SK-N-SH treated with all-trans-retinoic acid at 6 μM for 48 hours (cell line): ENCODE measurements around the gene CRAT.

Experiments used
- ATAC-seq: fragments of 200-7000 bp; cut with Tn5 transposase; 3 replicates; pipeline ENCODE4 v1.9.1; 2020; ENCODE audit warnings: mild to moderate bottlenecking, moderate library complexity
- ARNTL ChIP-seq: fragments of 450-650 bp; formaldehyde crosslinking; IDR thresholded peaks from 2 replicates; pipeline ENCODE4 v1.5.0; 2020; ENCODE audit warnings: low read depth, mild to moderate bottlenecking, moderate library complexity, borderline replicate concordance
- BACH2 ChIP-seq: fragments of 250-450 bp; sonication (Bioruptor Pico); IDR thresholded peaks from 2 replicates; pipeline ENCODE4 v1.9.0; 2021; ENCODE audit warnings: mild to moderate bottlenecking, borderline replicate concordance
- CREB5 ChIP-seq: fragments of 250-450 bp; sonication (Bioruptor Pico); IDR thresholded peaks from 2 replicates; pipeline ENCODE4 v1.5.1; 2020; ENCODE audit warnings: low read depth, mild to moderate bottlenecking, moderate library complexity
- CSDC2 ChIP-seq: fragments of 250-450 bp; sonication (Bioruptor Pico); IDR thresholded peaks from 2 replicates; pipeline ENCODE4 v1.5.0; 2020; ENCODE audit warnings: mild to moderate bottlenecking, moderate library complexity
- CSRNP3 ChIP-seq: fragments of 250-450 bp; sonication (Bioruptor Pico); IDR thresholded peaks from 2 replicates; pipeline ENCODE4 v1.5.1; 2021; ENCODE audit warnings: mild to moderate bottlenecking, moderate library complexity
- ESRRG ChIP-seq: fragments of 250-450 bp; sonication (Bioruptor Pico); IDR thresholded peaks from 2 replicates; pipeline ENCODE4 v1.6.1; 2021; ENCODE audit warnings: mild to moderate bottlenecking
- GLIS3 ChIP-seq: fragments of 250-450 bp; sonication (Bioruptor Pico); IDR thresholded peaks from 2 replicates; pipeline ENCODE4 v1.5.0; 2020; ENCODE audit warnings: mild to moderate bottlenecking, moderate library complexity
- ISL1 ChIP-seq: fragments of 250-450 bp; sonication (Bioruptor Pico); IDR thresholded peaks from 2 replicates; pipeline ENCODE4 v2.1.2; 2022; ENCODE audit warnings: mild to moderate bottlenecking, moderate library complexity
- OSR1 ChIP-seq: fragments of 250-450 bp; sonication (Bioruptor Pico); IDR thresholded peaks from 2 replicates; pipeline ENCODE4 v1.8.0; 2022; ENCODE audit warnings: moderate library complexity, mild to moderate bottlenecking, inconsistent platforms
- POU6F1 ChIP-seq: fragments of 250-450 bp; sonication (Bioruptor Pico); IDR thresholded peaks from 2 replicates; pipeline ENCODE4 v1.8.0; 2021; ENCODE audit warnings: low read depth, mild to moderate bottlenecking, moderate library complexity, borderline replicate concordance
- TCF4 ChIP-seq: fragments of 250-450 bp; sonication (Bioruptor Pico); IDR thresholded peaks from 2 replicates; pipeline ENCODE4 v1.8.0; 2021; ENCODE audit warnings: mild to moderate bottlenecking, moderate library complexity, borderline replicate concordance
- TOX ChIP-seq: fragments of 250-450 bp; sonication (Bioruptor Pico); IDR thresholded peaks from 2 replicates; pipeline ENCODE4 v1.8.0; 2021; ENCODE audit warnings: mild to moderate bottlenecking, moderate library complexity, borderline replicate concordance
- TSHZ2 ChIP-seq: fragments of 250-450 bp; sonication (Bioruptor Pico); IDR thresholded peaks from 2 replicates; pipeline ENCODE4 v1.5.0; 2020; ENCODE audit warnings: mild to moderate bottlenecking, moderate library complexity
- ZC3H10 ChIP-seq: fragments of 250-450 bp; sonication (Bioruptor Pico); IDR thresholded peaks from 2 replicates; pipeline ENCODE4 v1.5.1; 2021; ENCODE audit warnings: mild to moderate bottlenecking, moderate library complexity
- ZFP3 ChIP-seq: fragments of 250-450 bp; sonication (Bioruptor Pico); IDR thresholded peaks from 2 replicates; pipeline ENCODE4 v1.5.0; 2020; ENCODE audit warnings: mild to moderate bottlenecking, moderate library complexity
- ZFP30 ChIP-seq: fragments of 450-650 bp; formaldehyde crosslinking; IDR thresholded peaks from 2 replicates; pipeline ENCODE4 v1.5.0; 2022; ENCODE audit warnings: mild to moderate bottlenecking, moderate library complexity
- ZNF565 ChIP-seq: fragments of 450-650 bp; formaldehyde crosslinking; conservative IDR thresholded peaks from 2 replicates; pipeline ENCODE4 v1.5.0; 2020; ENCODE audit warnings: low read depth, mild to moderate bottlenecking, moderate library complexity
- ZNF70 ChIP-seq: fragments of 450-650 bp; formaldehyde crosslinking; IDR thresholded peaks from 2 replicates; pipeline ENCODE4 v1.5.0; 2020; ENCODE audit warnings: mild to moderate bottlenecking, moderate library complexity
- ZNF8 ChIP-seq: fragments of 450-650 bp; formaldehyde crosslinking; IDR thresholded peaks from 2 replicates; pipeline ENCODE4 v1.5.0; 2020; ENCODE audit warnings: mild to moderate bottlenecking, moderate library complexity
- TF ChIP-seq, protein P1 (sequence below): fragments of 250-450 bp; sonication (Bioruptor Pico); IDR thresholded peaks from 2 replicates; pipeline ENCODE4 v1.8.0; 2020; ENCODE audit warnings: mild to moderate bottlenecking, moderate library complexity, borderline replicate concordance

Gene CRAT

GRCh38 chr9:129138476-129139232, 28.1 kb upstream of the CRAT start (continued):
- no peak for TF ChIP-seq ESRRG (CRISPR knock-in tag)
- no peak for TF ChIP-seq CSDC2 (CRISPR knock-in tag)
- no peak for TF ChIP-seq TOX (CRISPR knock-in tag)
- TF ChIP-seq ZC3H10 (CRISPR knock-in tag), result no peak
- TF ChIP-seq TCF4 (CRISPR knock-in tag), result no peak
- no peak for TF ChIP-seq ZNF565
- no peak for TF ChIP-seq ISL1 (CRISPR knock-in tag)
- no peak for TF ChIP-seq GLIS3 (CRISPR knock-in tag)
- no peak for TF ChIP-seq CSRNP3
- no peak for TF ChIP-seq ZNF8 (CRISPR knock-in tag)
- TF ChIP-seq BACH2 (CRISPR knock-in tag), result no peak
- TF ChIP-seq ZNF70, result no peak

DNA sequence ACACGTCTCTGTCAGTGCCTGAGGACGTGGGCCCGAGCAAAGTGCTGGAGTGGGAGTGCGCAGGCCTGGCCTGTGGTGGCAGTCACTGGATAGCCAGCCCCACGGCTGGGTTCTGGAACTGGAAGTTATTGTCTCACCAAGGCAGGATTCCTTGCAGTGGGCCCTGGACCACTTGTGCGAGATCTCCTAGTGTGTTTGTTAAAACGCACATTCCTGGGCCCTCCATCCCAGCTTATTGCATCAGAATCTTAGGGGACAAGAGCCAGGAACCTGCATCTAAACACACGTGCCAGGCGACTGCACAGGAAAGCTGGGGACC, 27.5 kb upstream of the CRAT start:
- TF ChIP-seq TSHZ2 (CRISPR knock-in tag) (no peak), CREB5 (CRISPR knock-in tag) (no peak)
- TF ChIP-seq, all 23 proteins: peak for 0
- ATAC-seq, result no peak

- TF ChIP-seq POU6F1 (CRISPR knock-in tag) (no peak), CSRNP3 (no peak), CREB5 (CRISPR knock-in tag) (no peak), CSDC2 (CRISPR knock-in tag) (no peak), ZNF565 (no peak), ZC3H10 (CRISPR knock-in tag) (no peak), OSR1 (no peak), ESRRG (CRISPR knock-in tag) (no peak), ZFP30 (CRISPR knock-in tag) (no peak), ZFP3 (no peak), ARNTL (CRISPR knock-in tag) (no peak), TCF4 (CRISPR knock-in tag) (no peak), TOX (CRISPR knock-in tag) (no peak), ZNF8 (CRISPR knock-in tag) (no peak), BACH2 (CRISPR knock-in tag) (no peak)
- TF ChIP-seq, protein P1, sequence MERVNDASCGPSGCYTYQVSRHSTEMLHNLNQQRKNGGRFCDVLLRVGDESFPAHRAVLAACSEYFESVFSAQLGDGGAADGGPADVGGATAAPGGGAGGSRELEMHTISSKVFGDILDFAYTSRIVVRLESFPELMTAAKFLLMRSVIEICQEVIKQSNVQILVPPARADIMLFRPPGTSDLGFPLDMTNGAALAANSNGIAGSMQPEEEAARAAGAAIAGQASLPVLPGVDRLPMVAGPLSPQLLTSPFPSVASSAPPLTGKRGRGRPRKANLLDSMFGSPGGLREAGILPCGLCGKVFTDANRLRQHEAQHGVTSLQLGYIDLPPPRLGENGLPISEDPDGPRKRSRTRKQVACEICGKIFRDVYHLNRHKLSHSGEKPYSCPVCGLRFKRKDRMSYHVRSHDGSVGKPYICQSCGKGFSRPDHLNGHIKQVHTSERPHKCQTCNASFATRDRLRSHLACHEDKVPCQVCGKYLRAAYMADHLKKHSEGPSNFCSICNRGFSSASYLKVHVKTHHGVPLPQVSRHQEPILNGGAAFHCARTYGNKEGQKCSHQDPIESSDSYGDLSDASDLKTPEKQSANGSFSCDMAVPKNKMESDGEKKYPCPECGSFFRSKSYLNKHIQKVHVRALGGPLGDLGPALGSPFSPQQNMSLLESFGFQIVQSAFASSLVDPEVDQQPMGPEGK (CRISPR knock-in tag), result no peak
- ATAC-seq, result no peak
Observed at GRCh38 chr9:129137292-129138143, 26.9 kb upstream of the CRAT start.
